HepG2 (cell line): ENCODE measurements around the gene CLTCL1. TPM values are rescaled to one million over a fixed set of nuclear protein-coding genes. Genes with fewer than 3 reads are reported as not detected.

Experiments used
- ATAC-seq: fragments of 200-7000 bp; cut with Tn5 transposase; 3 replicates; pipeline ENCODE4 v1.9.1; 2020; ENCODE audit warnings: mild to moderate bottlenecking, moderate library complexity
- BruUV-seq: library from RNA; stranded (reverse); fragments of 400-500 nt; replicated peaks from 2 replicates; lab custom pipeline; 2021; lab: Mats Ljungman, UMichigan
- CTCF ChIA-PET: fragments of 300-600 bp; formaldehyde crosslinking; extraction: SDS; loops from one replicate; lab custom pipeline; 2021; ENCODE audit warnings: low total read pairs, inconsistent platforms, low intra/inter-chr PET ratio; lab: Yijun Ruan, JAX
- POLR2A ChIA-PET: fragments of 350-600 bp; sonication (Branson Sonifier 250); formaldehyde crosslinking; loops from one replicate; lab custom pipeline; 2020; ENCODE audit warnings: antibody characterized with exemption, inconsistent platforms; lab: Yijun Ruan, JAX
- DNase-seq: peaks from one replicate; pipeline ENCODE4 v3.0.0-alpha.2; 2015; ENCODE audit warnings: low spot score
- FAIRE-seq: peaks from 3 replicates; lab custom pipeline; 2011; peaks lifted over from hg19 to GRCh38; lab: Jason Lieb, UNC
- H2AFZ ChIP-seq: one replicate; pipeline ENCODE4 v1.6.1; 2011; ENCODE audit warnings: low read length, inconsistent platforms
- H3K27ac ChIP-seq: fragments of 300-600 bp; 3 replicates; pipeline ENCODE4 v1.8.0; 2011; ENCODE audit warnings: mixed run types, mild to moderate bottlenecking, mixed read lengths, low read length, inconsistent platforms; ENCODE audit not compliant: insufficient read depth; ENCODE audit errors: extremely low read length
- H3K27me3 ChIP-seq, 2 experiments: fragments of 200-600 bp in 1 of 2; 2 replicates in 1 of 2; 3 replicates in 1 of 2; pipeline versions ENCODE4 v1.6.0 to v1.8.0; 2011; ENCODE audit warnings: low read length in 2 of 2, mild to moderate bottlenecking in 2 of 2, moderate library complexity in 2 of 2, inconsistent platforms in 1 of 2; ENCODE audit not compliant: insufficient read depth in 2 of 2, control insufficient read depth in 1 of 2
- H3K36me3 ChIP-seq, 2 experiments: fragments of 200-600 bp in 1 of 2; replicated peaks in 1 of 2; 2 replicates in 1 of 2; 3 replicates in 1 of 2; pipeline versions ENCODE4 v1.5.1 to v1.8.0; 2011; ENCODE audit warnings: low read length in 2 of 2, inconsistent platforms in 1 of 2; ENCODE audit not compliant: insufficient read depth in 2 of 2, control insufficient read depth in 1 of 2
- H3K4me1 ChIP-seq: 2 replicates; pipeline ENCODE4 v1.5.1; 2012; ENCODE audit warnings: low read length, inconsistent platforms; ENCODE audit not compliant: insufficient read depth
- H3K4me2 ChIP-seq: 2 replicates; pipeline ENCODE4 v1.6.0; 2011; ENCODE audit warnings: low read depth, low read length, inconsistent platforms
- H3K4me3 ChIP-seq, 3 experiments: fragments of 200-600 bp in 1 of 3; sonication (generic), shearing (Covaris generic) in 1 of 3; replicated peaks in 1 of 3; 2 replicates each; pipeline ENCODE4 v1.5.1; 2011 to 2016; ENCODE audit warnings: low read length in 3 of 3, inconsistent platforms in 2 of 3, low read depth in 2 of 3, mild to moderate bottlenecking in 2 of 3, control low read depth in 1 of 3, mixed read lengths in 1 of 3; ENCODE audit not compliant: insufficient read depth in 1 of 3
- H3K79me2 ChIP-seq: one replicate; pipeline ENCODE4 v1.6.1; 2011; ENCODE audit warnings: low read length, inconsistent platforms; ENCODE audit not compliant: insufficient read depth
- H3K9ac ChIP-seq: 2 replicates; pipeline ENCODE4 v1.6.0; 2011; ENCODE audit warnings: mild to moderate bottlenecking, low read depth, low read length, inconsistent platforms; ENCODE audit not compliant: insufficient read depth
- H3K9me3 ChIP-seq: 2 replicates; pipeline ENCODE4 v1.5.1; 2012; ENCODE audit warnings: mild to moderate bottlenecking, low read length
- H4K20me1 ChIP-seq: 2 replicates; pipeline ENCODE4 v1.6.0; 2011; ENCODE audit warnings: inconsistent platforms, mild to moderate bottlenecking, low read length, moderate library complexity; ENCODE audit not compliant: insufficient read depth
- CCAR2 ChIP-seq: fragments of 200-400 bp; formaldehyde crosslinking; optimal IDR thresholded peaks from 2 replicates; pipeline ENCODE3; 2018; ENCODE audit warnings: low read depth, mild to moderate bottlenecking, low read length, moderate library complexity
- EZH2 ChIP-seq: conservative IDR thresholded peaks from 2 replicates; pipeline ENCODE4 v1.6.1; 2012; ENCODE audit warnings: mild to moderate bottlenecking, low read depth, low read length, moderate library complexity
- HES4 ChIP-seq: sonication (generic); formaldehyde crosslinking; IDR thresholded peaks from 2 replicates; pipeline ENCODE4 v1.9.0; 2021; ENCODE audit warnings: mild to moderate bottlenecking, missing genetic modification reagents, borderline replicate concordance
- IKZF1 ChIP-seq: fragments of 450-650 bp; IDR thresholded peaks from 2 replicates; pipeline ENCODE4 v1.7.1; 2016
- PHB2 ChIP-seq: fragments of 450-650 bp; IDR thresholded peaks from 2 replicates; pipeline ENCODE4 v1.6.1; 2018; ENCODE audit not compliant: partially characterized antibody
- ZNF280B ChIP-seq: sonication (generic); formaldehyde crosslinking; IDR thresholded peaks from 2 replicates; pipeline ENCODE4 v1.5.0; 2020; ENCODE audit warnings: missing genetic modification reagents, mild to moderate bottlenecking, borderline replicate concordance
- ZNF687 ChIP-seq: sonication (generic); formaldehyde crosslinking; IDR thresholded peaks from 2 replicates; pipeline ENCODE4 v1.5.1; 2020; ENCODE audit warnings: mild to moderate bottlenecking, missing genetic modification reagents, moderate library complexity
- ZNF777 ChIP-seq: sonication (generic); formaldehyde crosslinking; IDR thresholded peaks from 2 replicates; pipeline ENCODE4 v1.4.0; 2020; ENCODE audit warnings: missing genetic modification reagents
- ZNF800 ChIP-seq: sonication (generic); formaldehyde crosslinking; IDR thresholded peaks from 2 replicates; pipeline ENCODE4 v1.4.0; 2020; ENCODE audit warnings: missing genetic modification reagents
- WGBS: methylation state at CpG from one replicate; pipeline ENCODE4 v1.1.6; 2017; ENCODE audit warnings: low lambda C conversion rate; 5-methylcytosine and 5-hydroxymethylcytosine counted together
- in situ Hi-C: cut with HindIII; loops from 2 replicates; pipeline ENCODE4 v1.10.0; 2017; ENCODE audit warnings: low pct_unique_long_range_greater_than_20kb; ENCODE audit not compliant: extremely low pct_ligation_motif_present
- intact Hi-C: fragments of 100-400 bp; cut with micrococcal nuclease; formaldehyde crosslinking; loops from one replicate; pipeline ENCODE4 v1.10.0; 2022; ENCODE audit not compliant: unreplicated experiment
- polyA plus RNA-seq, 8 experiments: library from polyadenylated mRNA; depleted of rRNA in 3 of 8; stranded (reverse) in 7 of 8; unstranded in 1 of 8; fragments of >200 nt; fragmentation: Illumina TruSeq in 4 of 8; extraction: Trizol in 4 of 8; gene quantifications; 2 replicates each; pipeline versions ENCODE4 v1.2.1 to v1.2.3, GENCODE V29; 2011 to 2016; ENCODE audit warnings: low read depth in 4 of 8, missing spikeins in 1 of 8, mixed read lengths in 1 of 8; ENCODE audit not compliant: insufficient read depth in 1 of 8
- total RNA-seq, 5 experiments: library from RNA; depleted of rRNA; stranded (reverse); fragments of >200 nt; fragmentation: Illumina TruSeq; extraction: Trizol; gene quantifications; 2 replicates each; pipeline ENCODE4 v1.2.3, GENCODE V29; 2016; ENCODE audit warnings: low read depth in 1 of 5

CLTCL1 gene
- total and polyA plus RNA-seq, 2 of the 13 experiments (the other 11 are each of a cell fraction or from before 2014, with no cell fraction given), result 8.1 to 10.9 TPM

DNA sequence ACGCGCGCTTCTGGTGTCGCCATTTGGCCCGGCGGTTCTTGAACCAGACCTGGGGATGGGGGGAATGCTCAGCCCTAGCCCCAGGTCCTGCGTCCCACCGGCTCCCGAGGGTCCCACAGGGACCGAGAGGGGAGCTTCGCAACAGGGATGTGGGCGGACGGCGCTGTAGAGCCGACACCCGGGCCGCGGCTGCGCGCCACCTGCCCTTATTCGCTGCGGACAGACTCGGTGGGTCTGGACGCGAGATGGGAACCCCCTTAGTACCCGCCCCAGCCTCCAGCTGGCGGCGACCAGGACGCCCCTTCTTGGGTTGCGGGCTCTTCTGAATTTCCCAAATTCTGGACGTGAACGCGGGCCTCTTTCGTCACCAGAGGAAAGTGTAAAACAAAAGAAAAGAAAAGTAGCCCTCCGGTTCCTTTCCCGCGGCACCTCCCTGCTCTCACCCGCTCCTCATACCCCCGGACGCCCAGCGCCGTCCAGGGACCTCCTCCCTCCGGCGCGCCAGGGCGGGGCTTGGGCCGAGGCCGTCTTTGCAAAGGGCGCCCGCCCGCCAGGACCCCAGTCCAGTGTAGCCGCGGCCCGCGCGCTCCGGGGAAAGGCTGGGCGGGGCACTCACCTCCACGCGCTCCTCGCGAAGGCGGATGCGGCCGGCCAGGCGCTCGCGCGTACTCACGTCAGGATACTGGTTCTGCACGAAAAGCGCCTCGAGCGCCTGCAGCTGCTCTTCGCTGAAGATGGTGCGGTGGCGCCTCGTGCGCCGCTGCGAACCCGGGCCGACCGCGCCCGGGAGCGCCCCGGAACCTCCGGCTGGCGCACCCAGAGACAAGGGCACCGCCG lies 142.3 kb downstream of the CLTCL1 start:
- H3K27me3 ChIP-seq, result peaks cover 7 to 59% of the 10 kb centered on the region in 2 experiments; a peak in 4 of 5 replicates
- ChIA-PET CTCF (no interaction called here), POLR2A (no interaction called here)
- H3K79me2 ChIP-seq, result peaks cover 1% of the 10 kb centered on the region
- intact Hi-C loops, result no loop called here
- peaks cover 10% of the 10 kb centered on the region; the same call in 1 of the 2 replicates for H3K4me1 ChIP-seq
- ATAC-seq (no peak), FAIRE-seq (no peak), DNase-seq (no peak)
- H3K9me3 ChIP-seq, result no peaks in the 10 kb centered on the region
- TF ChIP-seq ZNF280B (CRISPR knock-in tag), result no peak
- TF ChIP-seq ZNF777, result peak; percentile 63
- TF ChIP-seq IKZF1, result no peak
- peak; percentile 97 for TF ChIP-seq ZNF800
- TF ChIP-seq CCAR2, result no peak
- 0 out of 2 replicates have a peak, but pooled peaks have one; percentile 16 for TF ChIP-seq ZNF687 (CRISPR knock-in tag)
- no peak for TF ChIP-seq PHB2
- TF ChIP-seq HES4, result no peak
- TF ChIP-seq EZH2, result 0 out of 2 replicates have a peak, but pooled peaks have one; percentile 33
- no TSS peak for BruUV-seq
- in situ Hi-C loops, result no loop called here
- no peaks in the 10 kb centered on the region for H3K36me3 ChIP-seq
- H4K20me1 ChIP-seq, result no peaks in the 10 kb centered on the region
- 41% methylated on average over 29 of the region's 92 CpGs for WGBS
- no peak overlapping the region for H3K9ac ChIP-seq
- no peak overlapping the region for H3K27ac ChIP-seq
- peak overlapping the region in 1 of 3 experiments; percentile 28; a peak in 1 of 6 replicates for H3K4me3 ChIP-seq
- H3K4me2 ChIP-seq, result peak overlapping the region; percentile 32; the same call in 1 of the 2 replicates
- H2AFZ ChIP-seq, result no peak overlapping the region
